ENCODE results near the gene C16orf86. TPM values are rescaled to one million over a fixed set of nuclear protein-coding genes. Genes with fewer than 3 reads are reported as not detected.

C16orf86 gene, protein sequence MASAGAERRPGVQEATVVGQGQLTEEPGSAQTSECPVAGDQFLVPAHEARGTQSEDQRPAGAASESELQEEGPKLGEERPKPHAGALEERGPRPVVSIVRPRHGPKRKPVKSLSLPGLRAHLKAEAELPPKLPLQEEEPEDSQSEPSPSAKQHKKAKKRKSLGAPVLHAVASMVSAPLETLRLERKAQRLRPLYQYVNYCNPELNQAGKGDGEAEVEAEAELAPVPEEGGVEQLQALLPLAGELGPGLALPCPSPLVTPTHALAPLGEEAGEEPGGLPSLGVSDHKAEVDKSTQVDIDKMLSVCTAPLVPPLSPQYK
- total RNA-seq, result 3.4 and 4.0 TPM in 2 replicates

DNA sequence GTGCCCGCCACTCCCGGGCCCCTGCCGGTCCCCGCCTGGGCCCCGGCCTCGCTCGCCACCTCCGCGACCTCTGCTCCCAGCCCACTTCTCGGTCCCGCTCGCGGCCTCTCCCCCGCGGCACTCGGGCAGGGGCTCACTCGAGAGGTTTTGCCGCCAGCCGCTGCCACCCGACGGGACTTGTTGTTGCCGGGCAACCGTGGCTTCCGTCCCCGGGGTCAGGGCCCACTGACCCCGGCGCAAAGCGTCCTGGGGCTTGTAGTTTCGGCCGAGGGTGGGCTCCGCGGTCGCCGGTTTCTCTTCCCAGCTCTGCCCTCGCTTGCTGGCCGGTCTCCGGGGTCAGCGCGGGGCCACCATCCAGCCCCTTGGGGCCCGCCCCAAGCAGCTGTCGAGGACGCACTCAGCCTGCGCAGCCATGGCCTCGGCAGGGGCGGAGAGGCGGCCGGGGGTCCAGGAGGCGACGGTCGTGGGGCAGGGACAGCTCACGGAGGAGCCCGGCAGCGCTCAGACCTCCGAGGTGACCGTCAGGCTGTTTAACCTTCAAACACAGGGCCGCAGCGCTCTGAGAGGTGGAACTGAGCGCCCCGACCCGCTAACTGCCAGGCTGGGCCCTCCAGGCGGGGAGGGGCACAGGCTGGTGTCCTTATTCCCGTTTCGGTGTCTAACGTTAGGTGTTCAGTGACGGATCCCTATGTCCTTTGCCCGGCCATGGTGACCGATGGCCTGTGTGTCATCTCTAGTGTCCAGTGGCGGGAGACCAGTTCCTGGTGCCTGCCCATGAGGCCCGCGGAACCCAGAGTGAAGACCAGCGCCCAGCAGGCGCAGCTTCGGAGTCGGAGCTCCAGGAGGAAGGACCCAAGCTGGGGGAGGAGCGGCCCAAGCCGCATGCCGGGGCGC lies at the start of gene C16orf86, which contains the start of gene ENKD1:
TSS of gene C16orf86 (plus strand) at position 256 of the 894 bp plus-strand sequence. CDS start at position 413, 157 bp downstream.
TSS of gene ENKD1 (minus strand) at position 192 of the 894 bp plus-strand sequence. CDS start 308 bp downstream, outside the sequence.

GRCh38 chr16:67659675-67660563 lies 6.7 kb upstream of the C16orf86 start, which contains the start of gene ACD:
ACD (minus strand) TSS chr16:67660260; CDS start chr16:67660220, 40 bp downstream.

DNA sequence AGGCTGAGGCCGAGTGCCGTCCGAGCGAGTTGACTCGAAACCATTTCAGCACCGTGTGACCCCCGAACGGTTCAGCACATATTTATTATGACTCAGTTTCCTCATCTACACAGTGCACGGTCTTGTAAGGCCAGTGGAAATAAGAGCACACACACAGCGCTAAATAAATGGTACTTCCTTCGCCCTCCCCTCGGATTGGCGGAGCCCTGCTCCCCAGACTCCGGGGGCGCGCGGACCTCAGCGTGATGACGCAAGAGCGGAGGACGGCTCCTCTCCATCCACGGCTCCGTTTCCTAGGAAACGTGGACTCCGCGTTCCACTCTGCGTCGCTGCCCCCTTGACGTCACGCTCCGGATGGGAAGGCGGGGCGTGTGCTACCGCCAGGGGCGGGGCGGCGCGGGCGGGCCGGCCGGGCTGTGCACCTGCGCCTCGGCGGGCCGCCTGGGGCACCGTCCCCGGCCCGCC lies 6.0 kb upstream of the C16orf86 start, which contains the start of gene PARD6A:
TSS of gene PARD6A (plus strand) at position 397 of the 465 bp plus-strand sequence. CDS start 79 bp downstream, outside the sequence.

Other genes starting within 250 kb of the C16orf86 start
- 0.37 TPM in 1 of 2 replicates, not detected in the other for gene HSD11B2, start 235.7 kb upstream of the C16orf86 start, total RNA-seq
- 107 and 119 TPM in 2 replicates for gene ATP6V0D1, start 185.7 kb upstream of the C16orf86 start, total RNA-seq
- not detected in 2 replicates for gene AGRP, start 183.3 kb upstream of the C16orf86 start, total RNA-seq
- gene RIPOR1, start 138.0 kb upstream of the C16orf86 start, total RNA-seq, result 38.7 and 39.7 TPM in 2 replicates
- 20.5 and 26.3 TPM in 2 replicates for gene CTCF, start 104.3 kb upstream of the C16orf86 start, total RNA-seq
- 0.22 and 1.1 TPM in 2 replicates for gene CARMIL2, start 21.7 kb upstream of the C16orf86 start, total RNA-seq
- gene ACD, start 6.6 kb upstream of the C16orf86 start, total RNA-seq, result 13.0 and 19.8 TPM in 2 replicates
- gene PARD6A, start 5.9 kb upstream of the C16orf86 start, total RNA-seq, result 2.2 and 4.0 TPM in 2 replicates
- 20.4 and 21.2 TPM in 2 replicates for gene ENKD1, start 64 bp upstream of the C16orf86 start, total RNA-seq
- 17.1 and 20.5 TPM in 2 replicates for gene GFOD2, start 52.5 kb downstream of the C16orf86 start, total RNA-seq
- gene RANBP10, start 139.7 kb downstream of the C16orf86 start, total RNA-seq, result 3.8 and 3.9 TPM in 2 replicates
- 0.50 and 0.89 TPM in 2 replicates for gene TSNAXIP1, start 140.1 kb downstream of the C16orf86 start, total RNA-seq
- 36.4 and 43.2 TPM in 2 replicates for gene THAP11, start 175.5 kb downstream of the C16orf86 start, total RNA-seq
- 95.5 and 98.3 TPM in 2 replicates for gene NUTF2, start 180.1 kb downstream of the C16orf86 start, total RNA-seq
- 24.4 and 49.5 TPM in 2 replicates for gene CENPT, start 180.9 kb downstream of the C16orf86 start, total RNA-seq
- gene EDC4, start 206.2 kb downstream of the C16orf86 start, total RNA-seq, result 46.4 and 57.3 TPM in 2 replicates
- gene NRN1L, start 218.1 kb downstream of the C16orf86 start, total RNA-seq, result not detected in 2 replicates
- 16.2 and 20.1 TPM in 2 replicates for gene PSKH1, start 226.4 kb downstream of the C16orf86 start, total RNA-seq